Measurements from ENCODE around the gene SETD1B.
"Not testable (repeated sequence)": the region's sequence is repeated elsewhere in the genome, so short reads cannot be mapped to it uniquely, and the experiment has no call there.

Gene SETD1B

DNA sequence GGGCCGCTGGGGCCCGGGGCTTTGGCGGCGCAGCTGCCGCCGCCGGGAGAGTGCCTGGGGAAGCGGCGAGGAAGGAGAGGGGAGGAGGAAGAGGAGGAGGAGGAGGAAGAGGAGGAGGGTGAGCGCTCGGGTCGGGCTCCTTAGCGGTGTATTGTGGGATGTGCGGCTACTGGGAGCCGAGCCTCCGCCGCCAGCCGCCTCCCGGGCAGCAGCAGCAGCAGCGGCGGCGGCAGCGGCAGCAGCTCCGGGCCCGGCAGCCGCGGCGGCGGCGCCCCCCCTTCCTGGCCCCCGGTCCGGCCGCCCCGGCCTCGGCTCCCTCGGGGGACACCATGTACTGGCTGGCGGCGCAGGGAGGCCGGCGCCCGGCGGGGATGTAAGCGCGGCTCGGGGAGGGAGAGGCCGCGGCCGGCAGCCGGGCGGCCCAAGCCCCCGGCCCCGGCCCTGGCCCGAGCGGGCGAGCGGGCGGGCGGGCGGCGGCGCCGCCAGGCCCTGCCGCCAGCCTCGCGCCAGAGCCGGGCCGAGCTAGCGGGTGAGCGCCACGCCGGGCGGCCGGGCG, at the start of gene SETD1B:
Gene SETD1B (plus strand): TSS at position 149 of the 556 bp plus-strand sequence. CDS start 729 bp downstream, outside the sequence.
- peak; percentile 72 for DNase-seq

DNA sequence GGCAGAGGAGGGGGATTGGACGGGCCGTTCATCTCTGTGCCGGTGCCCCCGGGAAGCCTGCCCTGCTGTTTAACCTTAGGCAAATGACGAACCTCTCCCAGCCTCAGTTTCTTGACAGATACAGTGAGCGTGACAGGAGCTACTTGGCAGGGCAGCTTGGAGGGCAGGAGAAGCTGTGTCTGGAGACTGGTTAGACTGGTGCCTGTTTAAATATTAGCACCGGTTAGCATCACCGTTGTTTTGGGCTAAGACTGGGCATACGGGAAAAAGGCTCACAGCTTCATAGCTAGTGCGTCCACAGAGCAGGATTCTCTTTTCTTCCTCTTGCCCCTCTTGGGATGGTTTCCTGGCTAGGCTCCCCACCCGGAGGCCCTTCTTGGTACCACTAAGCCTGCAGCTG, 49.0 kb upstream of the SETD1B start:
- no peak for DNase-seq

DNA sequence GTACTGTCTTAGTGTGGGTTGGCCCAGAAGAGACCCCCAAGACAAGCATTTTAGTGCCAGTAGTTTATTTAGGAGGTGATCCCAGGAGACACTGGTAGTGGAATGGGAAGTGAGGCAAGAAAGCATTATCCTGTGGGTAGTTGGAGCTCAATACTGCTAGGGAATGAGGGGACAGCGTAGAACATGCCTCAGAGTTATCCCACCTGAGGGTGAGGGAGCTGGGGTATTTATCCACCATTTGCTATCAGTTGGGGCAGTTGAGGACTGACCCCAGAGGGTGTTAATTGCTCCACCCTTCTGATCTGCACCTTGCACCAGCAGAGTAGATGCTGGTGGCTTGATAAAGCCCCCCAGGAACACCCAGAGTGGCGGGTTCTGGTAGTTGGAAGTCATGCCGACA, 48.2 kb upstream of the SETD1B start:
- DNase-seq = no peak

DNA sequence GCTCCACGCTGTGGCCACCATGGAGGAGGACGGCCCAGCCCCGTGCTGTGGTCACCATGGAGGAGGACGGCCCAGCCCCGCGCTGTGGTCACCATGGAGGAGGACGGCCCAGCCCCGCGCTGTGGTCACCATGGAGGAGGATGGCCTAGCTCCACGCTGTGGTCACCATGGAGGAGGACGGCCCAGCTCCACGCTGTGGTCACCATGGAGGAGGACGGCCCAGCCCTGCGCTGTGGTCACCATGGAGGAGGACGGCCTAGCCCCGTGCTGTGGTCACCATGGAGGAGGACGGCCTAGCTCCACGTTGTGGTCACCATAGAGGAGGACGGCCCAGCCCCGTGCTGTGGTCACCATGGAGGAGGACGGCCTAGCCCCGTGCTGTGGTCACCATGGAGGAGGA, 45.3 kb upstream of the SETD1B start:
- not testable (repeated sequence) for DNase-seq

DNA sequence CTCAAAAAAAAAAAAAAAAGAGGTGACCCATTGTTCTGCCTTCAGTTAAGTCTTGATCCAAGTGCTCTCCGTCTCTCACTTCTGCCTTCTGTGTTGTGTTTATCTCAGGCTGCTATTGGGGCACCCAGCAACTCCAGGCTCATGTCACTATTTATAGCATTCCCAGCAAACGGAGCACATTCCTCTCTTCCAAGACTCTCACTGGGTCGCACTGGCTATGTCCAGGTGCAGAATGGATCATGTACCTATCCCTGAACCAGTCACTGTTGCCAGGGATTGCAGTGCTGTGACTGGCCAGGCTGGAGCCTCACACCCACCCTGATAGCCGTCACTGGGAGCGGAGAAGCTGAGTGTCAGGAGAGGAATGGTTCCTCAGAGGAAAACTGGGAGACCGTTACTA, 41.5 kb upstream of the SETD1B start:
- no peak for DNase-seq

DNA sequence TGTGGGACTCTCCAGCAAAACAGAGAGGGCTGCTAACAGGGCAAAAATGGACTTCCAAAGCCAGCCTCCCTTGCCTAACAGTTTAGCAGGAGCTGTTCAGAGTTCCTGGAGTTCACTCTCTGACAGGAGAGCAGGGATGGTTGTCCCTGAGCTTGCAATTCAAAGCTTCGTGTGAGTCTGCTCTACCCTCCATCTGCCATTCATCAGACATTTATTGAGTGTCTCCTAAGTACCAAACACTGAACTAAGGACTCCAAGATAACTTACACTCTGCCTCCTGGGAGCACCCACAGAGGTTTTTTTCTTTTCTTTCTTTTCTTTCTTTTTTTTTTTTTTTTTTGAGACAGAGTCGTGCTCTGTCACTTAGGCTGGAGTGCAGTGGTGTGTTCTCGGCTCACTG, 39.0 kb upstream of the SETD1B start:
- no peak for DNase-seq

DNA sequence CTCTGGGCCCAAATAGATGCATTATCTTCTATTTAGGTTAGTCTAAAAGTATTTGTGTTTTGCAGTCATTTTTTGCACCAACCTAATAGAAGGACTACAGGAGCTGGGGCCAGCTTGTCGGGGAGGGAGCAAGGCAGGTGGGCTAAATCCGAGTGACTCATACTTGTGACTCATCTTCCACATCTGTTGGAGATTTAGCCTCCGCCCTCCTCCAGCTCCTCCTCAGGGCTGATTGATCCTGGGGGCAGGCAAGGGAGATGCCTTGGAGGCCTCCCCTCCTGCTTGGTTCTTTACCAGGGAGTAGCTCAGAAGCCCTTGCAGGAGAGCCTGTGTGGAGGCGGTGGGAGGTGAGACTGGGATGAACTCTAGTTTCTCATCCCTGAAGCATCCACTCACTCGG, 38.2 kb upstream of the SETD1B start:
- DNase-seq = no peak

DNA sequence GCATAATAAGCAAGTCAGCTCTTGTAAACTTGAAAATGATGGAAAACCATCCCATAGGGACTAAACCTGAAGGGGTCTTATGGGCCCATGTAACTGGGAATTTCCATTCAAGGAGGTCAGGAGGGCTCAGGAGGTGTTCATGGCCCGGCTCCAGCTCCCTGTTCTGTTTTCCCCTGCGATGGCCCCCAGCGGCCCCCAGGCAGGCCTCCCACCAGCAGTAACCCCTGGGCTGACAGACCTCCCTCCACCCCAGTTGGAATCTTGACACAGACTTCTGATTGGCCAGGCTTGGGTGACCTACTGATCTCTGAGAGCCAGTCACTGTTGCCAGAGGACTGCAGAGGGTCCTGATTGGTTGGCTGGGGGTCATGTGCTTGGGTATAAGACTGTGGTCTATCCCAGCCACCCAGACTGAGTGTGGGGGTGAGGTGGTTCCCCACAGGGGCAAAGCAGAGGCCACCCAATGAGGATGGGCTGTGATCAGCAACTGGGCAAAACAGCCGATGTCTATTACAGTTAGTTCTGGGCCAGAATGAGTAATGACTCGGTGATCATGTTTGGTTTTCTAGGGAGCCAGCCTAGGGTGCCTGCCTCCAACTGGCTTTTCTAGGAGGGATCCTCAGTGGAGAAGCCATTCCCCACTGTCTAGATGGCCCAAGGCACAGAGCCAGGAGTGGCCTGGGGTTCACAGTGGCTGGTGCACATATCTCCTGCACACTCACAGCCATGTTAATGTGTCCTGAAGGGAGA, 37.3 kb upstream of the SETD1B start:
- no peak for DNase-seq

DNA sequence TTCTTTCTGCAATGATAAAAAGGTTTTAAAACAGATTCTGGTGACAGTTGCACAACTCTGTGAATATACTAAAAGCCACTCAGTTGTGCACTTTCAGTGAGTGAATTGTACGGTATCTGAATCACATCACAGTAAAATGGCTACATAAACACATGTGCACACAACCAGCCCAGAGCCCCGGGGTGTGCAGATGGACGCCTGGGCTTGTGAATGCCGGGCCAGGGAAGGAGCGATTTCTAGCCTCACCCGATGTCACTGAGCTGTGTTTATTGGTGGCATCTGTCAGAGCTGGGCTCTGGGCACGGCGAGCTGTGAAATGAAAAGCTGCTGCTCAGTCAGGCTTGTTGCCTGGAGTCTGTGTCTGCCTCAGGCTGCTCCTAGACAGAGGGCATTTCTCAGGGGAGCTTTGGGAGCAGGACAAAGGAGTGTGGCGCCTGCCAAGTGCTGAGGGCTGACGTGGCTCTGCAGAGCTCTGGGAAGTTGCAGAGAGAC, 36.2 kb upstream of the SETD1B start:
- DNase-seq = no peak

DNA sequence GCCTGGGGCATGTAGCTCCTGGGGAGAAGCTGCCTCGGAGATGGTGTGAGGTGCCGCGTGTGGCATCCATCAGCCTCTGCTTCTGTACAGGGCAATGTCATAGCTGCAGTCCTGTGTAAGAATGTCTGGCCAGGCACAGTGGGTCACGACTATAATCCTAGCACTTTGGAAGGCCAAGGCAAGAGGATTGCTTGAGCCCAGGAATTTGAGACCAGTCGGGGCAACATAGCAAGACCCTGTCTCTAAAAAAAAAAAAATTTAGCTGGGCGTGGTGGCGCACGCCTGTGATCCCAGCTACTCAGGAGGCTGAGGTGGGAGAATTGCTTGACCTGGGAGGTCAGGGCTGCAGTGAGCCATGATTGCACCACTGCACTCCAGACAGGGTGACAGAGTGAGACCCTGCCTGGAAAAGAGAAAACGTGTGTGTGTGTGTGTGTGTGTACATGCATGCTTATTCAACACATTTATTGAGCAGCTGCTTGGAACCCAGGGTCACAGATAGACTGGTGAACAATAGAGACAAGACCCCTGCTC, 34.4 kb upstream of the SETD1B start:
- no peak for DNase-seq

DNA sequence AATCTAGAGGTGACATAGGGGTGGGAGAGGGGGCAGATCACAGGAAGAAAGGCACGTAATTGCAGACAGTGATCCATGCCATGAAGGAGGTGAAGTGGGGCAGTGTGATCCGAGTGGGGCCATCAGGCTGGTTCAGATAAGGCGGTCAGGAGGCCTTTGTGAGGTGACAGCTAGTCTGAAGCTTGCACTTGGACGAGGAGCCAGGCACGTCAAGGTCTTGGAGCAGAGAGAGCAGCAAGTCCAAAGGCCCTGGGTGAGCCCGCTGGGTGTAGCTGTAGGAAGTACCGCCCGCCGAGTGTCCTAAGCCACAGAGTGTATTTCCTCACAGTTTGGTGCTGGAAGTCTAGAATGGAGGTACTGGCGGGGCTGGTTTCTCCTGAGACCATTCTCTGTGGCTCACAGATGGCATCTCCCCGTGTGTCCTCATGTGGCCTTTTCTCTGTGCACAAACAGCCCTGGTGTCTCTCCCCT, 33.9 kb upstream of the SETD1B start:
- no peak for DNase-seq

DNA sequence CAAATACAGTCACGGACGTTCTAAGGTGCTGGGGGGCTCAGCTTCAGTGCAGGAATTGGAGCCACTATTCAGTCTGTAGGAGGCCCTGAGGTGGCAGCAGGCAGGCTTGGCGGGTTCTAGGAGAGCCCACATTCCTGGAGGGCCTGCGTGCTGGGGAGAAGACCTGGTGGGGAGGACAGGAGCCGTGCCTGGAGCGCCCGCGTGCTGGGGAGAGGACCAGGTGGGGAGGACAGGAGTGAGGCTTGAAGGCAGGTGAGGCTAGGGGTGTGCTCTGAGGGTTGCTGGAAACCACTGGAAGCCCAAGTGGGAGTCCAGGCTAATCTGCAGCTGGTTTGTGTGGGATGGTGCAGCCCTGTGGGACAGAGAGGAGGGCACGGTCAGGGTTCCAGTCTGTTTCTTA, 33.4 kb upstream of the SETD1B start:
- DNase-seq = no peak

DNA sequence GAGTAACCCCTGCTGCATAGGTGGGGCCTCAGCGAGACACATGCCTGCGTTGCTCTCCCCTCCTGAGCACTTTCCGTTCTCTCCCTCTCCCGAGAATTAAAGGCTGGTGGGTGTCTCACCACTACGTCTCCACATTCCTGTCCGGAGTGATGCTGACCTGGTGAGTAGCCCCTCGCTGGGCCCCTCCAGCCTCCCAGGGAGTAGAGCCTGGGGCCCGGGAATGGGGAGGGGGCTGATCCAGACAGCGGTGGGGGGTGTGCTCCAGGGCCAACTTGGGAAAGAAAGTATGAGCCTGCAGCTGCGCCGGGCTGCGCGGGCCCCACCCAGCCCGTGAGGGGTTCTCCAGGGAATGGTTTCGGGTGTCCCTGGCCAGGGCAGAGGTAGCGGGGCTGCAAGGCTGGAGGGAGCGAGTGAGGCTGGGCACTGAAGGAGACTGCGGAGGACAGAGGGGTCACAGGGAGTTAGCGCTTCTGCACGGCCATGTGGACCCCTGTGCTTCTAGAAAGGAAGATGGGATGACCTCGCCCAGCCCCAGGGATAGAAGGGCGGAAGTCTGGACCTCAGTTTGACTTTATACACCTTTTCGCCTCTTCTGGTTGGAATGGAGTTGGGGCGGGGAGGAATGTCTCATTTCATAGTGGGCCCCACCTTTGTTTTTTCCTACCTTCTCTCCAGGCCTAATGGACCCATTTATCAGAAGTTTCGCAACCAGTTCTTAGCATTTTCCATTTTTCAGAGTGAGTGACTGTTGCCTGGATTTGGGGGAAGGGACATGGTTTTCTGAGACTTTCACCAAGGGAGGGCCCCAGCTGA, 32.8 kb upstream of the SETD1B start:
- no peak for DNase-seq

DNA sequence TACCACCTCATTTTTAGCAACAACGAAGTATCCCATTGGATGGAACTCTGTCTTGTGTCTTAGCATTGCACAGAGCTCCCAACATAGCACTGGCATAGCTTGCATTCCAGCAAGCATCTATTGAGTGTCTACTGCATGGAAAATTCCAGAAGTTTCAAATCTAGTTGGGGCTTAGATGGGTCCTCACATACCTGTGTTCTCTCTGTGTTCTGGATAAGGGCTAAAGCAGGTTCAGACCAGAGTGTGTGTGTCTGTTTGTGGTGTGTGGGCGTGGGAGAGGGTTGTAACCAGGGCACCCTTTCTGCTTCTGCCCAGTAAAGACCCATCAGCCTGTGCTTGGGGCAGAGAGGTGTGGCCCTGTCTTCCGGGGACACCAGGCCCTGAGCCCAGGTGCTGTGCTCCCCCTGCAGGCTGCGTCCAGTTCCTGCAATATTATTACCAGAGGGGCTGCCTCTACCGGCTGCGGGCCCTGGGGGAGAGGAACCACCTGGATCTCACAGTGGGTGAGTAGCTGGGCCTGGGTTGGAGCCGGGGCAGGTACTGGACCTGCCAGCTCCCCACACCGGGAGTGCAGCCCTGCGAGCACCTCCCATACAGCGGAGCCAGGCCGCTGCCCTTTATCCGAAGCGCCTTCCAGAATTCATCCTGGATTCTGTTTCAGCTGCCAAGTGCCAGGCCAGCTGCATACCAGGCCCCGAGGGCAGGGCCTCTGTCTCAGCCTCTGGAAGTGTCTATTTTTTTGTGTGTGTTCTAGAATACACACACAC, 30.6 kb upstream of the SETD1B start:
- peak; percentile 84 for DNase-seq

DNA sequence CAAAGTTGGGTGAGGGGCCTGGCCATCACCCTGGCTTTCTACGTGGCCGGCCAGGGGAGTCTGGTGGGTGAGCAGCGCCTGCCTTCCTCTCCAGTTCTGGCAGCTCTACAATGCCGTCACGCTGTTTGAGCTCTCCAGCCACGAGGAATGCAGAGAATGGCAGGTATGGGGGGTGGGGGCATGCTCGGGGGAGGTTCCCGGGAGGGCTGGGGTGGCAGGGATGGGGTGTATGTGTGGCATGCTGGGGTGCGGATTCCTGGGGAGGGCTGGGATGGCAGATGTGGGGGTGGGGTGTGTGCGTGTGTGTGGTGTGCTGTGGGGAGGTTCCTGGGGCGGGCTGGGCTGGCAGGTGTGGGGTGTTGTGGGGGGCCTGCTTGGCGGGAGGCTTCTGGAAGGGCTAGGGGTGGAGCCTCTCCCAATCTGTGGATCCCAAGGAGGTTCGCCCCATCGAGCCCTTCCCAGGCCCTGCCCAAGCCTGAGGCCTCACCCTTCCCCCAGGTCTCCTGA, 28.8 kb upstream of the SETD1B start:
- DNase-seq = no peak

DNA sequence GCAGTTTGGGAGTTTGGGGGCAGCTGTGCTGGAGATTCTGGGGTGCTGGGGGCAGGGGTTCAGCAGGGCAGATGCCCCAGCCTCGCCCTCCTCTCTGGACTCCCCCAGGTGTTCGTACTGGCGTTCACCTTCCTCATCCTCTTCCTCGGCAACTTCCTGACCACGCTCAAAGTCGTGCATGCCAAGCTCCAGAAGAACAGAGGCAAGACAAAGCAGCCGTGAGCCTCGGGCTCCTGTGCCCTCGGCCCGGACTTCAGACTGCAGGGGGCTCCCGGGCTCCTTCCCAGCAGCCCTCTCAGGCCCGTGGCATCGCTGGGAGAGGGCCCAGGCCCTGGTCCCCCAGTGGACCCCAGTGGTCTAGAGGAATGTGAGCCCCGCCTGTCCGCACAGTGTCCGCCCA, 28.3 kb upstream of the SETD1B start:
- DNase-seq = no peak

DNA sequence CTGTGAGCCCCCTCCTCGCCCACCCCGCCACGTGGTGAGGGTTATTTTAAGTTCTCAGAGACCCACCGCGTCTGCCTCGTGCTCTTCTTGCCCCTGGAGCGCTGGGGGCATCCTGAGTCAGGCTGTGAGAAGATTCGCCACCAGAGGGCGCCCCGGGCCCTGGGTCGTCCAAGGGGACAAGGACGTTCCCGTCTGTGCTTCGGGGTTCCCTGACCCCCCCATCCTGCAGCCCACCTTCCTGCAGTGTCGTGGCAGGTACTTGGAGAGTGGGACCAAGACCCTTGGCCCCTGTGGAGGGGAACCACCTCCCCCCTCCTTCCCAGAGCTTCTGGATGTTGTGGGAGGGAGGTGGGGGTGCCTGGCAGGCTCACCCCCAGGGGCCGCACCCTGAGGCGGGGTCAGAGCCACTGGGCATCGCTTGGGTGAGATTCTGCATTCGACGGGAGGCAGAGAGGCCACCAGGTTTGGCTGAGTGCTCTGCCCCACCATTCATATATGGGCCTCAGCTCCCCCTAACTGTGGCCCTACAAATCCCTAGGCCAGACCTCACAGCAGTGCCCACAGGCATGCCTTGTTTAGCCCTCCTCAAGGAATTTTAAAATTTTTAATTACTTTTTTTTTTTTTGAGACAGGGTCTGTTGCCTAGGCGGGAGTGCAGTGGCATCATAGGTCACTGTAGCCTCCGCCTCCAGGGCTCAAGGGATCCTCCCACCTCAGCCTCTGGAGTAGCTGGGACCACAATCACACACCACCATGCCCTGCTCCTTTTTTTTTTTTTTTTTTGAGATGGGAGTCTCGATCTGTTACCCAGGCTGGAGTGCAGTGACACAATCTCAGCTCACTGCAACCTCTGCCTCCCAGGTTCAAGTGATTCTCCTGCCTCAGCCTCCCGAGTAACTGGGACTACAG, 27.4 kb upstream of the SETD1B start:
- DNase-seq = peak; percentile 84

DNA sequence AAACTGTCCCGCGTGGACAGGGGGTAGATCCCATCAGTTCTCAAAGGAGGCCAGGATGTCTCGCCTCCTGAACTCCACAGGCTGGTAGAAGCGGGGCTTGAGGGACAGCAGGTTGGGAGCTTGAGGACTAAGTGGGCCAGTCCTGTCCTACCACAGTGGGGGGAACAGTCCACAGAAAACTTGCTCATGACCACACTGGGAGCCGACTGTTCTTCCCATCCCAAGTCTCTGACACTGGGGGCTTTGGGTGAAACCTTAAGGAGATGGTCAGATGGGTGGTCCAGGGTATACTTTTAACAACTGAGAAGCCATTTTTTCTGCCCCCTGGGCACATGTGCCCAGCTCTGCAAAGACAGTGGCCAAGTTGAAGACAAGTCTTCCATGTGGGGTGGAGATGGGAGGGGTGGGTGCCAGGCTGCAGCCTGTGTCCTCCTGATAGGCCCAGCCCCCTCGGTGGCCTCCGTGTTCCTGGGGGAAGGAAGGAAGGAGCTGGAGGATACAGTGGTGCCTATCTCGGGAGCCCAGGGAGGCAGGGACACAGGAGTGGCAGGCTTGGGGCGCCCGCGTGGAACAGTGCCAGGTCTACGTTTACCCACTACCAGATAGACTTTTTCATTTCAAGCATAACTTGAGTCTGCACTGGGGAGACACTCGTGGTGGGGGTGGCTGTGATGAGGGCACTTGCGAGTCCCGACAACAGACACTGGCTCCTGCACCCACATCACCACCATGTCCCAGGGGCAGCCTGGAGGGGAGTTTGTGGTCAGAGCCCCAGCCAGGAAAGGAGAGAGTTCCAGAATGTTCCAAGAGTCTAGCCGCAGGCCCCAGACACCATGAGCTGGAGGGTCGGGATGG, 25.0 kb upstream of the SETD1B start:
- DNase-seq = no peak

DNA sequence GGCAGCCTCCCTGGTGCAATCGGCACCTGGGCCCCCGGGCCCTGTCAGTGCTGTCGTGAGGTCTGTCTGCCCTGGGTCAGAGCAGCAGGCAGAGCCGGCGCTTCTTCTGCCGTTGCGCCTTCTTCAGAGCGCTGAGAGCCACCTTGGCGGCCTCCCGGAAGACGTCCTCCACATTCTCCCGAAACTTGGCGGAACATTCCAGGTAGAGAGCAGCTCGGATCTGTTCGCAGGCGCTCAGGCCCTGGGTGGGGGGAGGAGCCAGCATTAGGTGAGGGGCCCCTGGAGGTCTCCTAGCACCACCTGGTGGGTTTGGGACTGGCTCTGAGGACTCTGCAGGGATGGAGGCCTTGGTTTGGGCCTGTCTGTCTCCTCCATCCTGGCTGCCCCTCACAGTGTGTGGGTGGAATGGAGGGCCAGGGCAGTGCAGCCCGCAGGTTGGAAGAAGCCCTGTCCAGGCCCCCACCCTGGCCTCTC, 24.4 kb upstream of the SETD1B start:
- no peak for DNase-seq

DNA sequence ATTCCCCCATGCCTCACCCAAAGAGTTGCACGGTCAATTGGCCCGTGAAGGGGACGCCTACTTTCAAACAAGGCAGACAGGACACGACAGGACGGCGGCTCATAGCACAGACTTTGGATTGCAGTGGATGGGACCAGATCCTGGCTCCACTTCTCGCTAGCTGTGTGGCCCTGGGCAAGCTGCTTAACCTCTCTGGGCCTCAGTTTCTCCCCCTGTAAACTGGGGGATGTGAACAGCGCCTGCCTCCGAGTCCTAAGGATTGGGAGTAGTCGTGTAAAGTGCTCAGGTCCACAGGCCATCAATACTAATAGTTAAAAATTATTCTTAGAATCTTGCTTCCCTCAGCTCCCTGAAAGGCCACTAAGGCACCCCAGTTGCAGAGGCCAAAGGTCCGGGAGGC, 23.4 kb upstream of the SETD1B start:
- DNase-seq = no peak
